OCI-LY3 (cell line): ENCODE data around the gene CHMP6.

ENCODE experiments used
- EZH2phosphoT487 ChIP-seq: fragments of 200-600 bp; shearing (Covaris generic); IDR thresholded peaks from 2 replicates; pipeline ENCODE4 v1.6.1; 2018; ENCODE audit warnings: antibody characterized with exemption, mixed run types, low read depth
- TF ChIP-seq, protein P1 (sequence below): fragments of 200-600, 300-600 bp; sonication (generic); IDR thresholded peaks from 2 replicates; pipeline ENCODE4 v1.5.1; 2014; ENCODE audit warnings: antibody characterized with exemption, low read length, low read depth

DNA sequence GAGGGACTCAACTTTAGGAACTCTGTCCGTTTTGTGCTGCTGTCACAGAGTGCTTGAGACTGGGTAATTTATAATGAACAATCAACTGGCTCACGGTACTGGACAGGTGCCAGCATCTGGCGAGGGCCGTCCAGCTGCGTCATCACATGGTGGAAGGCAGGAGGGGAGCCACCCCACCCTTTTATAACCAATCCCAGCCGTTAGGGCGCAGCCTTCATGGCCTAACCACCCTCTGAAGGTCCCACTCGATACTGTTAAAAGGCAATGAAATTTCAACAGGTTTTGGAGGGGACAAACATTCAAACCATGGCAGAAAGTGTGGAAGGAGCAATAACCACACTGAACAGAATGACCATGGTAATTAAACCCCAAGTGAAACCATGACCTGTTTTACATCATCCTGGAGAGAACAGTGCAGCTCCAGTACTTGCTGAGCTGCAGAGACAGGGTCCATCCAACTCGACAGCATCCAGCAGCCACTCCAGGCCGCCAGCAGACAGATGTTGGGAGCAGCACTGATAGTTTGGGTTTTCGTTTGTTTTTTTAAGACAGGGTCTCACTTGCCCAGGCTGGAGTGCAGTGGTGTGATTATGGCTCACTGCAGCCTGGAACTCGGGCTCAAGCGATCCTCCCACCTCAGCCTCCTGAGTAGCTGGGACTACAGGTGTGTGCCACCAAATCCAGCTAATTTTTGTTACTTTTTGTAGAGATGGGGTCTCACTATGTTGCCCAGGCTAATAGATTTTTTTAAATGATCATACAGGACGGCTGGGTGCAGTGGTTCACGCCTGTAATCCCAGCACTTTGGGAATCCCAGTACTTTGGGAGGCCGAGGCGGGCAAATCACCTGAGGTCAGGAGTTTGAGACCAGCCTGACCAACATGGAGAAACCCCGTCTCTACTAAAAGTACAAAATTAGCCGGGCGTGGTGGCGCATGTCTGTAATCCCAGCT is 11.0 kb downstream of the CHMP6 start:
- TF ChIP-seq, protein P1, sequence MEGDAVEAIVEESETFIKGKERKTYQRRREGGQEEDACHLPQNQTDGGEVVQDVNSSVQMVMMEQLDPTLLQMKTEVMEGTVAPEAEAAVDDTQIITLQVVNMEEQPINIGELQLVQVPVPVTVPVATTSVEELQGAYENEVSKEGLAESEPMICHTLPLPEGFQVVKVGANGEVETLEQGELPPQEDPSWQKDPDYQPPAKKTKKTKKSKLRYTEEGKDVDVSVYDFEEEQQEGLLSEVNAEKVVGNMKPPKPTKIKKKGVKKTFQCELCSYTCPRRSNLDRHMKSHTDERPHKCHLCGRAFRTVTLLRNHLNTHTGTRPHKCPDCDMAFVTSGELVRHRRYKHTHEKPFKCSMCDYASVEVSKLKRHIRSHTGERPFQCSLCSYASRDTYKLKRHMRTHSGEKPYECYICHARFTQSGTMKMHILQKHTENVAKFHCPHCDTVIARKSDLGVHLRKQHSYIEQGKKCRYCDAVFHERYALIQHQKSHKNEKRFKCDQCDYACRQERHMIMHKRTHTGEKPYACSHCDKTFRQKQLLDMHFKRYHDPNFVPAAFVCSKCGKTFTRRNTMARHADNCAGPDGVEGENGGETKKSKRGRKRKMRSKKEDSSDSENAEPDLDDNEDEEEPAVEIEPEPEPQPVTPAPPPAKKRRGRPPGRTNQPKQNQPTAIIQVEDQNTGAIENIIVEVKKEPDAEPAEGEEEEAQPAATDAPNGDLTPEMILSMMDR: no peak
- no peak for TF ChIP-seq EZH2phosphoT487
